SK-N-MC (cell line): ENCODE measurements around the gene SPDYE3.
"Not testable (repeated sequence)": the region's sequence is repeated elsewhere in the genome, so short reads cannot be mapped to it uniquely, and the experiment has no call there.

Source experiments
- EZH2 ChIP-seq: fragments of 200-600 bp; sonication (generic); IDR thresholded peaks from one replicate; pipeline ENCODE4 v1.6.1; 2017; ENCODE audit warnings: antibody characterized with exemption
- POLR2AphosphoS5 ChIP-seq: IDR thresholded peaks from 2 replicates; pipeline ENCODE4 v1.6.1; 2012; ENCODE audit warnings: mild to moderate bottlenecking, low read depth, low read length, borderline replicate concordance

DNA sequence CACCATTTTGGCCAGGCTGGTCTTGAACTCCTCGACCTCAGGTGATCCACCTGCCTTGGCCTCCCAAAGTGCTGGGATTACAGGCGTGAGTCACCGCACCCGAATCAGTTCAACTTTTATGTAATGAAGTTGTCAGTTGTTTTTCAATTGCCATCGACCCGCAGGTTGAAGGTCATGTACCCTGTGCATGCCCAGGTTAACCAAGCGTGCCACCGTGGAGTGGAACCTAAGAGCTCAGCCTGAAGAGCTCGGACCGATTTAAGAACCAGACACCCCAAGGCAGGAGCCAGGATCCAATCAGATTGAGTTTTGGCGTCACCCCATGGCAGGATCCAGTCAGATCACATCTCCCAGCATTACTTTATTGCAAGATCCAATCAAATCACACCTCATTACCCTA lies 19.4 kb downstream of the SPDYE3 start:
- not testable (repeated sequence) for TF ChIP-seq POLR2AphosphoS5, EZH2
